Loucy (cell line): ENCODE measurements around the gene P2RX1.

Source experiments
- EZH2phosphoT487 ChIP-seq: fragments of 200-600 bp; IDR thresholded peaks from 2 replicates; pipeline ENCODE4 v1.6.1; 2018; ENCODE audit warnings: antibody characterized with exemption, mild to moderate bottlenecking, moderate library complexity, borderline replicate concordance
- TF ChIP-seq, protein P1 (sequence below): fragments of 200-600 bp; sonication (generic); conservative IDR thresholded peaks from 2 replicates; pipeline ENCODE4 v1.5.1; 2014; ENCODE audit warnings: mild to moderate bottlenecking, antibody characterized with exemption, low read length

DNA sequence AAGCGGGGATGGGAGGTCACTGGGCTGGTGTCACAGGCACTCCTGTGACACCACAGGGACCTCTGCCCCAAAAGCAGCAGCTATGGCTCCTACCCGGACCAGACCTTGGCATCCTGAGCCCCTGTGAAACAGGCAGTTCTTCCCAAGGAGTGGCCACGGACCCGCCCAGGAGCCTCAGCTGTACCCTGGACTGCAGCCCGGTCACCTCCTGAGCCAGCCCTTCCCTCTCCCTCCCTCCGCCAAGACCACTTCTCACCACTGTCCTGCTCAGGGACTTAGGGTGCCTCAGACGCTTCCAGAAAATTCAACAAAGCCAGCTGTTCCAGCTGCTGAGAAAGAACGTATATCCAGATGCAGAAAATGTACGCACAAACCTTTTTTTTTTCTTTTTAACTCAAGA is 56.3 kb downstream of the P2RX1 start:
- TF ChIP-seq, protein P1, sequence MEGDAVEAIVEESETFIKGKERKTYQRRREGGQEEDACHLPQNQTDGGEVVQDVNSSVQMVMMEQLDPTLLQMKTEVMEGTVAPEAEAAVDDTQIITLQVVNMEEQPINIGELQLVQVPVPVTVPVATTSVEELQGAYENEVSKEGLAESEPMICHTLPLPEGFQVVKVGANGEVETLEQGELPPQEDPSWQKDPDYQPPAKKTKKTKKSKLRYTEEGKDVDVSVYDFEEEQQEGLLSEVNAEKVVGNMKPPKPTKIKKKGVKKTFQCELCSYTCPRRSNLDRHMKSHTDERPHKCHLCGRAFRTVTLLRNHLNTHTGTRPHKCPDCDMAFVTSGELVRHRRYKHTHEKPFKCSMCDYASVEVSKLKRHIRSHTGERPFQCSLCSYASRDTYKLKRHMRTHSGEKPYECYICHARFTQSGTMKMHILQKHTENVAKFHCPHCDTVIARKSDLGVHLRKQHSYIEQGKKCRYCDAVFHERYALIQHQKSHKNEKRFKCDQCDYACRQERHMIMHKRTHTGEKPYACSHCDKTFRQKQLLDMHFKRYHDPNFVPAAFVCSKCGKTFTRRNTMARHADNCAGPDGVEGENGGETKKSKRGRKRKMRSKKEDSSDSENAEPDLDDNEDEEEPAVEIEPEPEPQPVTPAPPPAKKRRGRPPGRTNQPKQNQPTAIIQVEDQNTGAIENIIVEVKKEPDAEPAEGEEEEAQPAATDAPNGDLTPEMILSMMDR = no peak
- no peak for TF ChIP-seq EZH2phosphoT487
